ENCODE results near the gene TMEM174.

Gene TMEM174

GRCh38 chr5:73179730-73180129, 6.7 kb downstream of the TMEM174 start:
- Histone ChIP-seq H3K4me3 (ENCODE audit: low read length) (no peak overlapping the region), H3K4me1 (ENCODE audit: control insufficient read depth, low read depth, low read length) (no peaks in the 10 kb centered on the region), H3K9me3 (ENCODE audit: control insufficient read depth, low read depth, low read length) (no peaks in the 10 kb centered on the region), H3K27me3 (ENCODE audit: control insufficient read depth, insufficient read depth, low read length) (no peaks in the 10 kb centered on the region), H3K9ac (ENCODE audit: low read length) (no peak overlapping the region), H3K36me3 (ENCODE audit: control insufficient read depth, low read depth, low read length) (no peaks in the 10 kb centered on the region), H3K27ac (ENCODE audit: low read length) (no peak overlapping the region)

GRCh38 chr5:73180566-73180965, 7.6 kb downstream of the TMEM174 start:
- Histone ChIP-seq H3K9me3 (ENCODE audit: control insufficient read depth, low read depth, low read length) (no peaks in the 10 kb centered on the region), H3K27me3 (ENCODE audit: control insufficient read depth, insufficient read depth, low read length) (no peaks in the 10 kb centered on the region), H3K4me1 (ENCODE audit: control insufficient read depth, low read depth, low read length) (no peaks in the 10 kb centered on the region), H3K9ac (ENCODE audit: low read length) (no peak overlapping the region), H3K27ac (ENCODE audit: low read length) (no peak overlapping the region), H3K4me3 (ENCODE audit: low read length) (no peak overlapping the region), H3K36me3 (ENCODE audit: control insufficient read depth, low read depth, low read length) (no peaks in the 10 kb centered on the region)

GRCh38 chr5:73182307-73182706, 9.3 kb downstream of the TMEM174 start:
- H3K4me3 ChIP-seq (ENCODE audit: low read length): no peak overlapping the region
- H3K9ac ChIP-seq (ENCODE audit: low read length): no peak overlapping the region
- H3K4me1 ChIP-seq (ENCODE audit: control insufficient read depth, low read depth, low read length): no peaks in the 10 kb centered on the region
- no peak overlapping the region for H3K27ac ChIP-seq (ENCODE audit: low read length)
- H3K36me3 ChIP-seq (ENCODE audit: control insufficient read depth, low read depth, low read length): no peaks in the 10 kb centered on the region
- no peaks in the 10 kb centered on the region for H3K27me3 ChIP-seq (ENCODE audit: control insufficient read depth, insufficient read depth, low read length)
- no peaks in the 10 kb centered on the region for H3K9me3 ChIP-seq (ENCODE audit: control insufficient read depth, low read depth, low read length)

- Histone ChIP-seq H3K4me1 (ENCODE audit: control insufficient read depth, low read depth, low read length) (no peaks in the 10 kb centered on the region), H3K36me3 (ENCODE audit: control insufficient read depth, low read depth, low read length) (no peaks in the 10 kb centered on the region), H3K9me3 (ENCODE audit: control insufficient read depth, low read depth, low read length) (no peaks in the 10 kb centered on the region), H3K4me3 (ENCODE audit: low read length) (no peak overlapping the region), H3K27me3 (ENCODE audit: control insufficient read depth, insufficient read depth, low read length) (no peaks in the 10 kb centered on the region), H3K27ac (ENCODE audit: low read length) (no peak overlapping the region), H3K9ac (ENCODE audit: low read length) (no peak overlapping the region)
Observed at GRCh38 chr5:73183000-73183399, 10.0 kb downstream of the TMEM174 start.

GRCh38 chr5:73183481-73183891, 10.5 kb downstream of the TMEM174 start:
- H3K27me3 ChIP-seq (ENCODE audit: control insufficient read depth, insufficient read depth, low read length): no peaks in the 10 kb centered on the region
- no peaks in the 10 kb centered on the region for H3K4me1 ChIP-seq (ENCODE audit: control insufficient read depth, low read depth, low read length)
- H3K9ac ChIP-seq (ENCODE audit: low read length): no peak overlapping the region
- H3K9me3 ChIP-seq (ENCODE audit: control insufficient read depth, low read depth, low read length): no peaks in the 10 kb centered on the region
- no peak overlapping the region for H3K4me3 ChIP-seq (ENCODE audit: low read length)
- no peaks in the 10 kb centered on the region for H3K36me3 ChIP-seq (ENCODE audit: control insufficient read depth, low read depth, low read length)
- no peak overlapping the region for H3K27ac ChIP-seq (ENCODE audit: low read length)

- H3K27me3 ChIP-seq (ENCODE audit: control insufficient read depth, insufficient read depth, low read length): no peaks in the 10 kb centered on the region
- H3K27ac ChIP-seq (ENCODE audit: low read length): no peak overlapping the region
- no peaks in the 10 kb centered on the region for H3K9me3 ChIP-seq (ENCODE audit: control insufficient read depth, low read depth, low read length)
- H3K9ac ChIP-seq (ENCODE audit: low read length): no peak overlapping the region
- peaks cover 9% of the 10 kb centered on the region for H3K4me1 ChIP-seq (ENCODE audit: control insufficient read depth, low read depth, low read length)
- no peaks in the 10 kb centered on the region for H3K36me3 ChIP-seq (ENCODE audit: control insufficient read depth, low read depth, low read length)
- H3K4me3 ChIP-seq (ENCODE audit: low read length): no peak overlapping the region
Observed at GRCh38 chr5:73186976-73187375, 14.0 kb downstream of the TMEM174 start.

GRCh38 chr5:73188764-73189531, 16.0 kb downstream of the TMEM174 start:
- Histone ChIP-seq H3K4me3 (ENCODE audit: low read length) (no peak overlapping the region), H3K9me3 (ENCODE audit: control insufficient read depth, low read depth, low read length) (no peaks in the 10 kb centered on the region), H3K4me1 (ENCODE audit: control insufficient read depth, low read depth, low read length) (peaks cover 9% of the 10 kb centered on the region), H3K27me3 (ENCODE audit: control insufficient read depth, insufficient read depth, low read length) (no peaks in the 10 kb centered on the region), H3K27ac (ENCODE audit: low read length) (no peak overlapping the region), H3K9ac (ENCODE audit: low read length) (no peak overlapping the region), H3K36me3 (ENCODE audit: control insufficient read depth, low read depth, low read length) (no peaks in the 10 kb centered on the region)

GRCh38 chr5:73189871-73190376, 16.9 kb downstream of the TMEM174 start:
- Histone ChIP-seq H3K36me3 (ENCODE audit: control insufficient read depth, low read depth, low read length) (no peaks in the 10 kb centered on the region), H3K9ac (ENCODE audit: low read length) (no peak overlapping the region), H3K27me3 (ENCODE audit: control insufficient read depth, insufficient read depth, low read length) (no peaks in the 10 kb centered on the region), H3K4me1 (ENCODE audit: control insufficient read depth, low read depth, low read length) (peaks cover 9% of the 10 kb centered on the region), H3K9me3 (ENCODE audit: control insufficient read depth, low read depth, low read length) (no peaks in the 10 kb centered on the region), H3K4me3 (ENCODE audit: low read length) (no peak overlapping the region), H3K27ac (ENCODE audit: low read length) (no peak overlapping the region)

- Histone ChIP-seq H3K27ac (ENCODE audit: low read length) (no peak overlapping the region), H3K4me3 (ENCODE audit: low read length) (no peak overlapping the region), H3K9me3 (ENCODE audit: control insufficient read depth, low read depth, low read length) (no peaks in the 10 kb centered on the region), H3K9ac (ENCODE audit: low read length) (no peak overlapping the region), H3K27me3 (ENCODE audit: control insufficient read depth, insufficient read depth, low read length) (no peaks in the 10 kb centered on the region), H3K4me1 (ENCODE audit: control insufficient read depth, low read depth, low read length) (peaks cover 9% of the 10 kb centered on the region), H3K36me3 (ENCODE audit: control insufficient read depth, low read depth, low read length) (no peaks in the 10 kb centered on the region)
Observed at GRCh38 chr5:73192370-73192769, 19.4 kb downstream of the TMEM174 start.

GRCh38 chr5:73193592-73193991, 20.6 kb downstream of the TMEM174 start:
- peaks cover 9% of the 10 kb centered on the region for H3K4me1 ChIP-seq (ENCODE audit: control insufficient read depth, low read depth, low read length)
- no peaks in the 10 kb centered on the region for H3K9me3 ChIP-seq (ENCODE audit: control insufficient read depth, low read depth, low read length)
- no peak overlapping the region for H3K9ac ChIP-seq (ENCODE audit: low read length)
- no peaks in the 10 kb centered on the region for H3K36me3 ChIP-seq (ENCODE audit: control insufficient read depth, low read depth, low read length)
- H3K4me3 ChIP-seq (ENCODE audit: low read length): no peak overlapping the region
- H3K27ac ChIP-seq (ENCODE audit: low read length): no peak overlapping the region
- H3K27me3 ChIP-seq (ENCODE audit: control insufficient read depth, insufficient read depth, low read length): no peaks in the 10 kb centered on the region

GRCh38 chr5:73196201-73196600, 23.2 kb downstream of the TMEM174 start:
- Histone ChIP-seq H3K9ac (ENCODE audit: low read length) (no peak overlapping the region), H3K36me3 (ENCODE audit: control insufficient read depth, low read depth, low read length) (no peaks in the 10 kb centered on the region), H3K9me3 (ENCODE audit: control insufficient read depth, low read depth, low read length) (no peaks in the 10 kb centered on the region), H3K4me1 (ENCODE audit: control insufficient read depth, low read depth, low read length) (no peaks in the 10 kb centered on the region), H3K4me3 (ENCODE audit: low read length) (no peak overlapping the region), H3K27me3 (ENCODE audit: control insufficient read depth, insufficient read depth, low read length) (peaks cover under 1% of the 10 kb centered on the region), H3K27ac (ENCODE audit: low read length) (no peak overlapping the region)

- no peak overlapping the region for H3K27ac ChIP-seq (ENCODE audit: low read length)
- H3K36me3 ChIP-seq (ENCODE audit: control insufficient read depth, low read depth, low read length): no peaks in the 10 kb centered on the region
- no peaks in the 10 kb centered on the region for H3K9me3 ChIP-seq (ENCODE audit: control insufficient read depth, low read depth, low read length)
- H3K9ac ChIP-seq (ENCODE audit: low read length): no peak overlapping the region
- H3K4me1 ChIP-seq (ENCODE audit: control insufficient read depth, low read depth, low read length): no peaks in the 10 kb centered on the region
- peaks cover 7% of the 10 kb centered on the region for H3K27me3 ChIP-seq (ENCODE audit: control insufficient read depth, insufficient read depth, low read length)
- no peak overlapping the region for H3K4me3 ChIP-seq (ENCODE audit: low read length)
Observed at GRCh38 chr5:73197637-73198257, 24.8 kb downstream of the TMEM174 start.
